D341Med (cell line): ENCODE data around the gene GALNT9.

Source experiments
- DNase-seq: peaks from one replicate; pipeline ENCODE4 v3.0.0; 2012; ENCODE audit warnings: low spot score

Gene GALNT9

GRCh38 chr12:132180648-132181546, 148.5 kb downstream of the GALNT9 start:
- DNase-seq: no peak

DNA sequence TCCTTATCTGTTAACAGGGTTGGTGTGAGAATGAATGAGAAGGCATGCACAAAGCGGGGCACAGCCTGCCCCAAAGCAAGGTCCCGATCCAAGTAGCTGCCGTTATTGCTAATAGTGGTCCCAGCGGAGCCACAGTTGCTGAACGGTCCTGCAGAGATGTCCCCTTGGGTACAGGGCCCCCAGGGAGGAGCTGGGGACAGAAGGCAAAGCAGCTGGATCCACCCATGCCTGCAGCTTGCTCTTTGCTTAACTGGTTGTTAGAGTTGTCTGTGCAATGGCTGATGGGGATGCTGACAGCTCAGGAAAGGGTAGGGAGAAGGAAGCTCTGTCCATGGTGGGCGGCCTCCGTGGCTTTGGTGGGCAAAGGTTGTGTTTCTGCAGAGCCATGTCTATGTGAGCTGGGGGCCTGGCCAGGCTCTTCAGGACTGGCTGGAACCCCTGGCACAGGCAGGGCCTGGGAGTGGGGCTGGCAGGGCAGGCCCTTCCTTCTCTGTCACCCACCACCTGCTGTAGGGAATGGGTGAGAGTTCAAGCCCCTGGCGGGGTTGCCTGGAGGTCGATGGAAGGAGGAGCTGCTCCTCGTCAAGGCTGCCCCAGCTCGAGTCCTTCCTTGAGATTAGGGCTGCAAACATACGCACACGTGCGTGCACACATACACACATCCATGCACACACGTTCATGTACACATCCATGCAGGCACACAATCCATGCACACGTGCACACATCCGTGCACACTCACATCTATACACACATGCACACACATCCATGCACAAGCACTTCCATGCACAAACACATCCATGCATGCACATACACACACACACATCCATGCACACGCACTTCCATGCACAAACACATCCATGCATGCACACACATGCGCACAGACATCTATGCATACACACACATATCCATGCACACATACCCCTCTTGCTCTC, 149.7 kb downstream of the GALNT9 start:
- DNase-seq: no peak

GRCh38 chr12:132178801-132179401, 150.5 kb downstream of the GALNT9 start:
- DNase-seq: no peak

- DNase-seq: no peak
Measured at GRCh38 chr12:132178316-132178715, 151.1 kb downstream of the GALNT9 start.

GRCh38 chr12:132176920-132177551, 152.4 kb downstream of the GALNT9 start:
- DNase-seq: no peak

- DNase-seq: no peak
Measured at GRCh38 chr12:132176385-132176919, 152.9 kb downstream of the GALNT9 start.

DNA sequence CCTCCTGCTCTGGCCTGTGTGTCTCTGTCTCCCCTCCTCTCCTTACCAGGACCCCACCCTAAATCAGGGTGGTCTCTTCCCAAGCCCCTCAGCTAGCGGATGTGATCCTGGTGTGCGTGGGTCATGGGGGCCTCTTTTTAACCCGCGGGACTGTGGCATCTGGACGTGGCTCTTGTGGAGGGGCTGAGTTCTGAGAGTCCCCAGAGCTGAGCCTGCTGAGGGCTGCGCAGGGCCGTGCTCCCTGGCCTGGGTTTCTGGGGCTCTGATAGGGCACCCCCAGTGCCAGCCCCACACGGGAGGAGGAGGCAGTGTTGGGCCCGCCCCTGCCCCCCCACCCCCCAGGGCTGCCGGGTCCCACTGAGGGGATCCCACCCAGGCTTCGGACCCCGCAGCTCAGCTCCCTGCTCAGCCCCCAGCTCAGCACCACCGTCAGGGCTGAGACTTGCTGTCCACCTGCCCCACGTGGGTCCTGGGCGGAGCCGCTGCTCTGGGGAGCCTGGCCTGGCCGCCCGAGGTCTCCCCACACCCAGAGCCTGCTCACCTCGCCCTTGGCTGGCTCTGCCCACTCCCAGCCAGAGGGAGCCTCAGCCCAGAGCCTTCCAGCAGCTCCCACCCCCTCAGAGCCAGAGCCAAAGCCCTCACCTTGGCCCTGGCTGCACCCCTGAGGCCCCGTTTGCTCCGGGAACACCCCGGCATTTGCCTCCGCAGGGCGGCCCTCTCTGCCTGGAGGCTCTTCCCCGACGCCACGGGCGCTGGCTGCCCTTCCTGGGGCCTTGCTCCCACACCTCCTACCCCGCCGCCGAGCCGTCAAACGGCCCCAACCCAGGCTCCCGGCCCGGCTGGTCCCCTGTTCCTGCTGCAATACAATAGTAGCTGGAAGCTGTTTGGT, 153.6 kb downstream of the GALNT9 start:
- DNase-seq: no peak

GRCh38 chr12:132174839-132175490, 154.4 kb downstream of the GALNT9 start:
- no peak for DNase-seq

- no peak for DNase-seq
Measured at GRCh38 chr12:132174015-132174838, 155.2 kb downstream of the GALNT9 start.

DNA sequence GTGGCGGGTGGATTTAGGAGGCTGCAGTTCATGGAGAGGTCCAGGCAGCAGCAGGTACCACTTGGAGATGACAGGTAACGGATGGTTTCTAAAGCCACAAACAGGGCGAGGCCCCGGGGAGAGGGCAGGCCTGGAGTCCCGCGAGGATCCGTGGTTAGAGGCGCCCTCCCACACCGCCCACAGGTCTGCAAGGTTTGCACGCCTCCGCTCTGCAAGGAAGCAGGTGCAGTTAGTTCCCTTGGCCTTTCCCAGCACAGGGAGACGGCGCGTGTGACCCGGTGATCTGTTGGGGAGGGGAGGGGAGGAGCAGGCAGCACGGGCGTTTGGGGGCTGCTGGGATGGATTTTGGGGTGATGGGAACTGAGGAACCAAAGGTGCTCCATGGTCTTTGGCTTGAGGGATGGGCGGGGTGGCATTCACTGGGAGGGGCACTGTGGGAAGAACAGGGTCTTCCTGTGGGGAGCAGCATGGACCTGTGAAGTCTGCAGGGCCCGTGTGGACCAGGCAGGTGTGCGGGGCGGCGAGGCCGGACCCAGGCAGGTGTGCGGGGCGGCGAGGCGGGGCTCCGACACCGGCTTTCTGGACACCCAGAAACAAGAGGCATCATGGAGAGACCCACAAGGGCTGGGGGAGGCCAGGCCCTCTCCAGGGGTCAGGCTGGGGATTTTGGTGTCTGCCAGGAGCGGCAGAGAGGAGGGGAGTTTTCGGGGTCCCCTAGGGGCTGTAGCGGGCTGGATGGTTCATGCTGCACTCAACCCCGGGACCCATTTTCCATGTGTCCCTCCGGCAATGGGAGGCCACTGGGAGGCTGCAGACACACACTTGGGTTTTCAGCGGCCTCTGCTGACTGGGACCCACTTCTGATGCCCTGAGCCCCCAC, 156.0 kb downstream of the GALNT9 start:
- no peak for DNase-seq

- no peak for DNase-seq
Measured at GRCh38 chr12:132172619-132173018, 156.8 kb downstream of the GALNT9 start.

DNA sequence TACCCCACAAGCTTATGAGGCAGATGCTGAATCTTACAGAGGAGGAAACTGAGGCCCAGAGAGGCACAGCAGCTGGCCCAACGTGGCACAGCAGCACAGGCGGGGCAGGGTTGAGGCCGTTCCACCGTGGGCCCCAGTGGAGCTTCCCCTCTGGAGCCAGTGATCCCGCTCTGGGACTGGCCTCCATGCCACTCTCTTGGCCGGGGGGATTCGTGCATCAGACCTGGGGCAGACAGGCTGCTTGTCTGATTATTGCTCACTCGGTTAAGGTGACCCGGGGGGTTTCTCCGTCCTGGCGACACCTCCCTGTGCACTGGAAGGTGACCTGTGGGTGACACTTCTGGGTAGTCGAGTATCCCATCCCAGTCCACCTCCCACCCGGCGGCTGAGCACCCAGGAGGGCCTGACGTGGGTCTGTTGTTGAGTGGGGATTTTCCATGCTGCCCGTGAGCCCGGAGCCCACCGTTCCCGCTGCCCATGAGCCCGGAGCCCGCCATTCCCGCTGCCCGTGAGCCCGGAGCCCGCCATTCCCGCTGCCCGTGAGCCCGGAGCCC, 157.3 kb downstream of the GALNT9 start:
- DNase-seq: no peak

- no peak for DNase-seq
Measured at GRCh38 chr12:132171293-132171967, 158.0 kb downstream of the GALNT9 start.

- DNase-seq: no peak
Measured at GRCh38 chr12:132170637-132171292, 158.6 kb downstream of the GALNT9 start.

DNA sequence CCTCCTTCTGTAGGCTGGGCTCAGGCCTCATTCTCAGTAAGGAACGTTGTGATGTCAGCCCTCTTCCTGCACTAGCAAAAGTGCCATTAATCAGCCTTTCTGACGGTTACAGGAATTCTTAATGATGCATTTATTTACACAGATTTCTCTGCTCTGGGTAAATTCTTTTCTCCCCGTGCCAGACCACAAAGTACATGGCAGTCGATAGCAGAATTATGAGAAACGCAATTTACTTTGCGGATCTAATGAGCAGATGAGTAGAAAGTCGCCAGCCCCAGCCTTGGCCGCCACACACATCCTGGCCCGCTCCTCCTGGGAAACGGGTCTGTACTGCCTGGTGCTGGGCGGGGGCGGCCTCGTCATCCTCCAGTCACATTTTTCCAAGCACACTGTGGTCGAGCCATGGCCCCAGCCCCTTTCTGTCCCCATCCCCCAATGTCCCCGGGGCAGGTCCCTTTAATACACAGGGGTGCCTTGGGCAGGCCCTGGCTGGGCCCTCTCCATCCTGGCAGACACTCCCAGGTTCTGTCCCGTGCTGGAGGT, 159.2 kb downstream of the GALNT9 start:
- DNase-seq: no peak

DNA sequence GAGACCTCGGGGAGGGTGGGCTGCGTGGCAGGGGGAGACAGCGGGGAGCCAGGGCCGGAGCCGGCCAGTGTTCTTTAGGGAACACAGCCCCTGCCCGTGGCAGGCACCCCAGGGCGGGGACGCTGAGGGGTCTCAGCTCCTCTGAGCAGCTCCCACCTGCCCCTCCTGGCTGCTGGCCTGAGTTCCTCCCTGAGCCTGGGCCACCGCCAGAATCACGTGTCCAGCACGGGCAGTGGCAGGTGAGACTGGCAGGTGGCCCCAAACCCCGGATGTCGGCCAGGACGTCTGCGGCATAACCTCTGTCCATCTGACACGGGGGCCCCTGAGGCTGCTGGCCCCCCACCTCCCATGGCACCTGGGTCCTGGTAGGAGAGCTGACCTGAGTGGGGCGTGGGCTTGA, 160.0 kb downstream of the GALNT9 start:
- no peak for DNase-seq
